Dendritic cell treated with granulocyte-macrophage colony-stimulating factor and Interleukin-4, amounts not matched to agents 40 ng/mL and 50 ng/mL, for 4 days (primary cell): ENCODE results near the gene CBX7.

Experiments used
- H3K27ac Mint-ChIP-seq: one replicate; pipeline ENCODE4 v1.8.0; 2022; ENCODE audit warnings: mild to moderate bottlenecking, mixed read lengths
- H3K27me3 Mint-ChIP-seq: one replicate; pipeline ENCODE4 v1.8.0; 2022; ENCODE audit warnings: mild to moderate bottlenecking, mixed read lengths
- H3K36me3 Mint-ChIP-seq: one replicate; pipeline ENCODE4 v1.8.0; 2022; ENCODE audit warnings: low read depth, mixed read lengths
- H3K4me1 Mint-ChIP-seq: one replicate; pipeline ENCODE4 v1.8.0; 2022; ENCODE audit warnings: low read depth, mixed read lengths
- H3K4me3 Mint-ChIP-seq: one replicate; pipeline ENCODE4 v1.8.0; 2022; ENCODE audit warnings: mild to moderate bottlenecking, moderate library complexity, mixed read lengths
- H3K9me3 Mint-ChIP-seq: one replicate; pipeline ENCODE4 v1.8.0; 2022; ENCODE audit warnings: mixed read lengths
- intact Hi-C: fragments of 100-400 bp; cut with micrococcal nuclease; formaldehyde crosslinking; loops from one replicate; pipeline ENCODE4 v1.15.0; 2022

CBX7 gene

GRCh38 chr22:39152511-39153219, at the start of gene CBX7:
Gene CBX7, minus strand, starts transcription at chr22:39152680. Its CDS starts 236 bp downstream, at chr22:39152444.
- Mint-ChIP-seq H3K4me1 (peaks cover 52% of the 10 kb centered on the region), H3K36me3 (peaks cover 30% of the 10 kb centered on the region), H3K9me3 (no peaks in the 10 kb centered on the region), H3K27ac (peak within 1 kb of the TSS; percentile 77), H3K27me3 (peaks cover 45% of the 10 kb centered on the region), H3K4me3 (peak within 1 kb of the TSS; percentile 73)
- intact Hi-C loops, result no loop called here

- Mint-ChIP-seq H3K27ac (no peak overlapping the region), H3K27me3 (peaks cover 58% of the 10 kb centered on the region), H3K36me3 (no peaks in the 10 kb centered on the region), H3K9me3 (peaks cover 23% of the 10 kb centered on the region), H3K4me3 (no peak overlapping the region), H3K4me1 (peaks cover 5% of the 10 kb centered on the region)
- intact Hi-C loops, result no loop called here
Measured at GRCh38 chr22:39197578-39197977, 45.1 kb upstream of the CBX7 start.

- peaks cover 24% of the 10 kb centered on the region for H3K9me3 Mint-ChIP-seq
- H3K4me1 Mint-ChIP-seq, result peaks cover 5% of the 10 kb centered on the region
- H3K4me3 Mint-ChIP-seq, result no peak overlapping the region
- H3K36me3 Mint-ChIP-seq, result no peaks in the 10 kb centered on the region
- peaks cover 67% of the 10 kb centered on the region for H3K27me3 Mint-ChIP-seq
- no peak overlapping the region for H3K27ac Mint-ChIP-seq
- intact Hi-C loops, result no loop called here
Measured at GRCh38 chr22:39194098-39194497, 41.6 kb upstream of the CBX7 start.

DNA sequence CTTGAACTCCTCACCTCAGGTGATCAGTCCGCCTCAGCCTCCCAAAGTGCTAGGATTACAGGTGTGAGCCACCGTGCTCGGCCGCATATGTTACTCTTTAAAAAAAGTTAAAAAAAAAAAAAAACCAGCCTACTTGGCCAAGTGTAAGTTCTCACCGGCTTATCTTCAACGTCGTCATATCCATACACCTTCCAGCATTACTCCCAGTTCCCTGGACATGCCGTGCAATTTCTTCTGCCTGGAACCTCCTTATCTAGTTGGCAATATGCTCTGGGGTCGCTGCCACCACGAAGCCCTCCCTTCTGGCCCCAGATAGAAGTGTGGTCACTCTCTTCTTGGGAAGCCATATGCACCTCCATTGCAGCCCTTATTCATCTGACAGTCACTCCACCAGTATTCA, 36.3 kb upstream of the CBX7 start:
- no peak overlapping the region for H3K4me3 Mint-ChIP-seq
- H3K4me1 Mint-ChIP-seq, result peaks cover 6% of the 10 kb centered on the region
- H3K36me3 Mint-ChIP-seq, result no peaks in the 10 kb centered on the region
- no peak overlapping the region for H3K27ac Mint-ChIP-seq
- H3K9me3 Mint-ChIP-seq, result peaks cover 13% of the 10 kb centered on the region
- intact Hi-C loops, result no loop called here
- peaks cover 76% of the 10 kb centered on the region for H3K27me3 Mint-ChIP-seq

GRCh38 chr22:39185601-39186012, 33.1 kb upstream of the CBX7 start:
- peaks cover 77% of the 10 kb centered on the region for H3K27me3 Mint-ChIP-seq
- no peak overlapping the region for H3K4me3 Mint-ChIP-seq
- peaks cover 6% of the 10 kb centered on the region for H3K4me1 Mint-ChIP-seq
- no peak overlapping the region for H3K27ac Mint-ChIP-seq
- no peaks in the 10 kb centered on the region for H3K36me3 Mint-ChIP-seq
- intact Hi-C loops, result no loop called here
- H3K9me3 Mint-ChIP-seq, result peaks cover 14% of the 10 kb centered on the region

- H3K27me3 Mint-ChIP-seq, result peaks cover 73% of the 10 kb centered on the region
- no peak overlapping the region for H3K4me3 Mint-ChIP-seq
- no peaks in the 10 kb centered on the region for H3K36me3 Mint-ChIP-seq
- H3K9me3 Mint-ChIP-seq, result peaks cover 14% of the 10 kb centered on the region
- no peak overlapping the region for H3K27ac Mint-ChIP-seq
- peaks cover 6% of the 10 kb centered on the region for H3K4me1 Mint-ChIP-seq
- intact Hi-C loops, result no loop called here
Measured at GRCh38 chr22:39184586-39185577, 32.4 kb upstream of the CBX7 start.

DNA sequence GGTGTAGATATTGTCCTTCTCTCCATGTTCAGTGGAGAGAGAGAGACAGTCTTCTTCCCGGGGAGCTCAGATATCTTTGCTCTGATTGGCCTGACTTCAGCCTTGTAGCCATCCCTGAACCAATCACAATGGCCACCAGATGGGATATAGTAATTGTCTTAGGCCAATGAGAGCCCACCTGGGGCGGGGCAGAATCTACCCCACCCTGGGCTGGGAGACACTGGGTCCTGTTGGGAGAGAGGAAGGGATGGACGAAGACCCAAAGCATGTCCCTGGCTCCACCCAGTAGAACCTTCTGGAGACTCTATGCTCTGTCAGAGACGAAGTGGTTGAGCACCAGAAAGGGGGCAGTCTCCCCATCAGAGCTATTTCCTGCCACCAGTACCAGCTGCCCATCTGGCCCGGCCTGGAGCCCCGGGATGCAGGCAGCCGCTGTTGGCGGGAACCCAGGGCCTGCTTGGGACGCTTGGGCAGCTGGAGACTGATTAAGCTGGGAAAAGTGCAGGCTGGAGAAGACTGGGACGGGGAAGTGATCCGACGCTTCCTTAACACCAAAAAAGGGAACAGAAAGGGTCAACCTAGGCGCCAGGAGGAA, 31.6 kb upstream of the CBX7 start:
- peaks cover 6% of the 10 kb centered on the region for H3K4me1 Mint-ChIP-seq
- peaks cover 68% of the 10 kb centered on the region for H3K27me3 Mint-ChIP-seq
- H3K9me3 Mint-ChIP-seq, result peaks cover 14% of the 10 kb centered on the region
- no peak overlapping the region for H3K27ac Mint-ChIP-seq
- H3K36me3 Mint-ChIP-seq, result no peaks in the 10 kb centered on the region
- intact Hi-C loops, result no loop called here
- no peak overlapping the region for H3K4me3 Mint-ChIP-seq

- intact Hi-C loops, result no loop called here
- H3K27ac Mint-ChIP-seq, result no peak overlapping the region
- H3K27me3 Mint-ChIP-seq, result peaks cover 68% of the 10 kb centered on the region
- H3K9me3 Mint-ChIP-seq, result peaks cover 14% of the 10 kb centered on the region
- H3K4me3 Mint-ChIP-seq, result no peak overlapping the region
- peaks cover 11% of the 10 kb centered on the region for H3K4me1 Mint-ChIP-seq
- H3K36me3 Mint-ChIP-seq, result no peaks in the 10 kb centered on the region
Measured at GRCh38 chr22:39182478-39183030, 30.1 kb upstream of the CBX7 start.

GRCh38 chr22:39181778-39182177, 29.3 kb upstream of the CBX7 start:
- Mint-ChIP-seq H3K27ac (no peak overlapping the region), H3K27me3 (peaks cover 68% of the 10 kb centered on the region), H3K36me3 (no peaks in the 10 kb centered on the region), H3K4me3 (no peak overlapping the region), H3K9me3 (peaks cover 14% of the 10 kb centered on the region), H3K4me1 (peaks cover 11% of the 10 kb centered on the region)
- intact Hi-C loops, result no loop called here

DNA sequence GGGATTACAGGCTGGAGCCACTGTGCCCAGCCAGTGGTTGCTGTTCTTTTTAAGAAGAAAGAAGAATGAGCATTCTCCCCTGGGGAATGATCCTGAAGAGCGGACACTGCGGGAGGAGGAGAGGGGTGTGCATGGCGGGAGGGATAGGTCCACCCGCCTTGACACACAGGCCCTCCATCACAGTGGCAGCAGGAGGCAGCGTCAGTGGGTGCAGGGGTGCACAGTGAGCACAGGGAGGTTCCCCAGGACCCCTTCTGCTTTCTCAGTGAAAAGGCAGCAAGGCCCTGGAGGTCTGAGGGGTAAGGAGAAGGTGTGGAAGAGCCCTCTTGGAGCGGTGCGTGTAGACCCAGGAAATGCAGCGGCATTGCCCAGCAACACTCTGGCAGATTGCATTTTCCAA, 28.9 kb upstream of the CBX7 start:
- H3K4me3 Mint-ChIP-seq, result no peak overlapping the region
- H3K27ac Mint-ChIP-seq, result no peak overlapping the region
- no peaks in the 10 kb centered on the region for H3K36me3 Mint-ChIP-seq
- peaks cover 14% of the 10 kb centered on the region for H3K9me3 Mint-ChIP-seq
- H3K27me3 Mint-ChIP-seq, result peaks cover 69% of the 10 kb centered on the region
- intact Hi-C loops, result no loop called here
- peaks cover 11% of the 10 kb centered on the region for H3K4me1 Mint-ChIP-seq

DNA sequence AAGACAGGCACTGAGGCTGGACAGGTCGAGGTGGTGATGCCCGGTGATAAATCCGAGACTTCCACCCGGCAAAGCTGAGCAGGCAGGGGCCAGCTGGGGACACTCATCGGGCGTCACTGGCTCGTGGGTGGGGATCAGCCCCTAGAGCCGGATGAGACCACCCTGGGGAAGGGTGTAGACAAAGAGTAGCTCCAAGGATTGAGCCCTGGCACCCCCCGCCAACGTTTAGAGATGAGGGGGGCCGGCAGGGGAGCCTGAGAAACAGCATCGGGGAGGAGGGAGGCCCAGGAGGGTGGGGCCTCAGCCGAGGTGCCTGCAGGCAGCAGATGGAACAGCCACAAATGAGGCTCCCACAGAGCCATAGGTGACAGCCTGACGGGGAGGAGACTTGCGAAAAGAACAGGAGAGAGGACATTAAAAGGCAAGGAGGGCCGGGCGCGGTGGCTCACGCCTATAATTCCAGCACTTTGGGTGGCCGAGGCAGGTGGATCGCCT, 27.4 kb upstream of the CBX7 start:
- intact Hi-C loops, result loop anchor here (10.0 kb wide), 2 partner anchors 55 to 345 kb away; partner anchors contain the start of gene ATF4
- no peak overlapping the region for H3K27ac Mint-ChIP-seq
- H3K27me3 Mint-ChIP-seq, result peaks cover 65% of the 10 kb centered on the region
- peaks cover 15% of the 10 kb centered on the region for H3K4me1 Mint-ChIP-seq
- no peak overlapping the region for H3K4me3 Mint-ChIP-seq
- no peaks in the 10 kb centered on the region for H3K36me3 Mint-ChIP-seq
- H3K9me3 Mint-ChIP-seq, result peaks cover 14% of the 10 kb centered on the region

GRCh38 chr22:39179401-39179827, 26.9 kb upstream of the CBX7 start:
- no peak overlapping the region for H3K27ac Mint-ChIP-seq

More at GRCh38 chr22:39179401-39179827, 26.9 kb upstream of the CBX7 start:
- no peaks in the 10 kb centered on the region for H3K36me3 Mint-ChIP-seq
- peaks cover 66% of the 10 kb centered on the region for H3K27me3 Mint-ChIP-seq
- intact Hi-C loops, result loop anchor here (10.0 kb wide), 2 partner anchors 55 to 345 kb away; partner anchors contain the start of gene ATF4
- H3K4me3 Mint-ChIP-seq, result no peak overlapping the region
- H3K9me3 Mint-ChIP-seq, result peaks cover 14% of the 10 kb centered on the region
- peaks cover 19% of the 10 kb centered on the region for H3K4me1 Mint-ChIP-seq
